Fibroblast of pulmonary artery (primary cell): ENCODE measurements around the gene ESCO1.
"Not testable (repeated sequence)": the region's sequence is repeated elsewhere in the genome, so short reads cannot be mapped to it uniquely, and the experiment has no call there.

Source experiments
- DNase-seq: peaks from one replicate; pipeline ENCODE4 v3.0.0-alpha.2; 2010; ENCODE audit warnings: low read depth
- H3K4me3 ChIP-seq: replicated peaks from 2 replicates; pipeline ENCODE4 v1.5.1; 2011; ENCODE audit warnings: low read depth, mild to moderate bottlenecking, control low read depth, low read length, moderate library complexity
- CTCF ChIP-seq: IDR thresholded peaks from 2 replicates; pipeline ENCODE4 v1.5.1; 2011; ENCODE audit warnings: mild to moderate bottlenecking, control low read depth, low read length, inconsistent platforms; ENCODE audit errors: missing control alignments

The ESCO1 gene

GRCh38 chr18:21598726-21599584 lies 1.5 kb downstream of the ESCO1 start:
- DNase-seq, result peak; percentile 11
- TF ChIP-seq CTCF, result no peak
- peak overlapping the region; percentile 99 for H3K4me3 ChIP-seq

GRCh38 chr18:21597620-21598019 lies 2.9 kb downstream of the ESCO1 start:
- DNase-seq, result no peak
- TF ChIP-seq CTCF, result no peak
- no peak overlapping the region for H3K4me3 ChIP-seq

- DNase-seq, result no peak
- peak; percentile 2 for TF ChIP-seq CTCF
- H3K4me3 ChIP-seq, result no peak overlapping the region
Measured at GRCh38 chr18:21593540-21594257, 6.8 kb downstream of the ESCO1 start.

- not testable (repeated sequence) for H3K4me3 ChIP-seq, DNase-seq
Measured at GRCh38 chr18:21592361-21592760, 8.1 kb downstream of the ESCO1 start.

- no peak for DNase-seq
- no peak overlapping the region for H3K4me3 ChIP-seq
- TF ChIP-seq CTCF, result no peak
Measured at GRCh38 chr18:21584391-21584790, 16.1 kb downstream of the ESCO1 start.

GRCh38 chr18:21575656-21576055 lies 24.8 kb downstream of the ESCO1 start:
- no peak for DNase-seq
- no peak overlapping the region for H3K4me3 ChIP-seq
- no peak for TF ChIP-seq CTCF

GRCh38 chr18:21571772-21572171 lies 28.7 kb downstream of the ESCO1 start:
- peak; percentile 2 for DNase-seq
- no peak overlapping the region for H3K4me3 ChIP-seq
- TF ChIP-seq CTCF, result no peak
